PC-9 (cell line): ENCODE results near the gene MYO1G. TPM values are rescaled to one million over a fixed set of nuclear protein-coding genes. Genes with fewer than 3 reads are reported as not detected.

ENCODE experiments used
- BruUV-seq: library from RNA; stranded (reverse); fragments of 400-500 nt; replicated peaks from 2 replicates; lab custom pipeline; 2021; lab: Mats Ljungman, UMichigan
- CTCF ChIA-PET: fragments of 300-600 bp; sonication (Branson Sonifier 250); formaldehyde crosslinking; loops from one replicate; lab custom pipeline; 2022; ENCODE audit warnings: antibody characterized with exemption; lab: Charles Lee
- POLR2A ChIA-PET: fragments of 300-600 bp; sonication (Branson Sonifier 250); formaldehyde crosslinking; loops from one replicate; lab custom pipeline; 2022; ENCODE audit warnings: antibody characterized with exemption; ENCODE audit not compliant: unreplicated experiment; lab: Charles Lee
- DNase-seq, 2 experiments: peaks; one replicate each; pipeline versions ENCODE4 v3.0.0 to v3.0.0-alpha.2; 2015 to 2022; ENCODE audit warnings: mixed read lengths in 1 of 2
- H2AFZ ChIP-seq: fragments of 200-600 bp; sonication (generic); 2 replicates; pipeline ENCODE4 v1.8.1; 2017; ENCODE audit warnings: antibody characterized with exemption
- H3F3A ChIP-seq: fragments of 200-600 bp; sonication (generic); 2 replicates; pipeline ENCODE4 v1.8.1; 2017; ENCODE audit warnings: antibody characterized with exemption, mild to moderate bottlenecking, low read depth; ENCODE audit not compliant: insufficient read depth
- H3K27ac ChIP-seq: fragments of 200-600 bp; sonication (generic); 2 replicates; pipeline ENCODE4 v1.6.1; 2016; ENCODE audit warnings: mixed run types
- H3K27me3 ChIP-seq: fragments of 200-600 bp; sonication (generic); 2 replicates; pipeline ENCODE4 v1.6.1; 2016; ENCODE audit warnings: low read depth, mixed run types; ENCODE audit not compliant: insufficient read depth
- H3K36me3 ChIP-seq: fragments of 200-600 bp; sonication (generic); 2 replicates; pipeline ENCODE4 v1.6.1; 2016; ENCODE audit warnings: low read depth, mixed run types
- H3K4me1 ChIP-seq: fragments of 200-600 bp; sonication (generic); replicated peaks from 2 replicates; pipeline ENCODE4 v1.6.1; 2016; ENCODE audit warnings: mixed run types; ENCODE audit not compliant: insufficient read depth
- H3K4me2 ChIP-seq: fragments of 200-600 bp; sonication (generic); 2 replicates; pipeline ENCODE4 v1.6.1; 2017; ENCODE audit warnings: mixed run types
- H3K4me3 ChIP-seq: fragments of 200-600 bp; sonication (generic); 2 replicates; pipeline ENCODE4 v1.6.1; 2016; ENCODE audit warnings: mixed run types
- H3K79me2 ChIP-seq: fragments of 200-600 bp; sonication (generic); 2 replicates; pipeline ENCODE4 v1.6.1; 2017; ENCODE audit warnings: low read depth, mixed run types
- H3K9me2 ChIP-seq: fragments of 200-600 bp; sonication (generic); 2 replicates; pipeline ENCODE4 v1.8.1; 2017; ENCODE audit warnings: mild to moderate bottlenecking; ENCODE audit not compliant: insufficient read depth
- H3K9me3 ChIP-seq: fragments of 200-600 bp; sonication (generic); 2 replicates; pipeline ENCODE4 v1.8.1; 2016; ENCODE audit warnings: low read depth; ENCODE audit not compliant: insufficient read depth
- H4K20me1 ChIP-seq: fragments of 200-600 bp; sonication (generic); 2 replicates; pipeline ENCODE4 v1.8.1; 2017; ENCODE audit not compliant: insufficient read depth
- CTCF ChIP-seq: fragments of 200-600 bp; sonication (generic); conservative IDR thresholded peaks from 2 replicates; pipeline ENCODE4 v1.6.1; 2017; ENCODE audit warnings: mixed run types, antibody characterized with exemption, mild to moderate bottlenecking, moderate library complexity
- EZH2 ChIP-seq: fragments of 200-600 bp; sonication (generic); IDR thresholded peaks from 2 replicates; pipeline ENCODE4 v1.8.0; 2017; ENCODE audit warnings: antibody characterized with exemption, low read depth
- intact Hi-C: fragments of 100-400 bp; cut with micrococcal nuclease; formaldehyde crosslinking; loops from one replicate; pipeline ENCODE4 v1.10.0; 2022; ENCODE audit not compliant: unreplicated experiment
- total RNA-seq: library from RNA; stranded (reverse); gene quantifications from 2 replicates; pipeline ENCODE4 v1.2.3, GENCODE V29; 2021

Gene MYO1G
- total RNA-seq, 1 experiment from 2014 or later = 0.24 TPM

GRCh38 chr7:44982970-44983369 lies 4.2 kb upstream of the MYO1G start:
- CTCF ChIA-PET = no interaction called here

GRCh38 chr7:44982535-44982923 lies 3.7 kb upstream of the MYO1G start:
- Histone ChIP-seq H3K27me3 (no peaks in the 10 kb centered on the region), H2AFZ (no peak overlapping the region), H3K4me1 (peaks cover 18% of the 10 kb centered on the region), H3K4me2 (no peak overlapping the region), H4K20me1 (peaks cover 32% of the 10 kb centered on the region), H3K4me3 (no peak overlapping the region), H3K27ac (no peak overlapping the region), H3F3A (peaks cover 82% of the 10 kb centered on the region), H3K9me3 (no peaks in the 10 kb centered on the region), H3K36me3 (peaks cover 39% of the 10 kb centered on the region), H3K9me2 (no peaks in the 10 kb centered on the region), H3K79me2 (peaks cover 42% of the 10 kb centered on the region)
- ChIA-PET POLR2A (interaction anchor here (0.6 kb wide), 1 partner anchor 17 kb away, joined by 8 read pairs; no protein-coding TSS in a partner anchor), CTCF (no interaction called here)
- intact Hi-C loops = loop anchor here (10.0 kb wide), 2 partner anchors 128 to 398 kb away; partner anchors contain the start of gene TMED4
- BruUV-seq = no TSS peak
- TF ChIP-seq EZH2 (no peak), CTCF (no peak)
- no peak for DNase-seq

More at GRCh38 chr7:44982970-44983369, 4.2 kb upstream of the MYO1G start:
- H4K20me1 ChIP-seq = peaks cover 32% of the 10 kb centered on the region
- H3K79me2 ChIP-seq = peaks cover 47% of the 10 kb centered on the region
- H2AFZ ChIP-seq = no peak overlapping the region
- TF ChIP-seq EZH2 (no peak), CTCF (no peak)
- H3K9me3 ChIP-seq = no peaks in the 10 kb centered on the region
- H3K4me2 ChIP-seq = no peak overlapping the region
- H3K27me3 ChIP-seq = no peaks in the 10 kb centered on the region
- peaks cover 39% of the 10 kb centered on the region for H3K36me3 ChIP-seq
- H3F3A ChIP-seq = peaks cover 84% of the 10 kb centered on the region
- no peak overlapping the region for H3K27ac ChIP-seq
- H3K9me2 ChIP-seq = no peaks in the 10 kb centered on the region
- POLR2A ChIA-PET = interaction anchor here (0.6 kb wide), 1 partner anchor 402 kb away, joined by 3 read pairs; no protein-coding TSS in a partner anchor
- no TSS peak for BruUV-seq
- intact Hi-C loops = loop anchor here (10.0 kb wide), 2 partner anchors 128 to 398 kb away; partner anchors contain the start of gene TMED4
- H3K4me3 ChIP-seq = no peak overlapping the region
- DNase-seq = no peak
- peaks cover 23% of the 10 kb centered on the region for H3K4me1 ChIP-seq

GRCh38 chr7:44981035-44981706 lies 2.4 kb upstream of the MYO1G start:
- BruUV-seq = no TSS peak

More at GRCh38 chr7:44981035-44981706, 2.4 kb upstream of the MYO1G start:
- intact Hi-C loops = loop anchor here (10.0 kb wide), 2 partner anchors 126 to 396 kb away; partner anchors contain the start of gene TMED4
- ChIA-PET CTCF (no interaction called here), POLR2A (interaction anchor here (0.5 to 0.6 kb wide), 3 partner anchors 17 to 370 kb away, joined by 5 to 6 read pairs (median 5); no protein-coding TSS in a partner anchor)
- Histone ChIP-seq H3K79me2 (peaks cover 33% of the 10 kb centered on the region), H3K27ac (peak overlapping the region; percentile 10), H3K4me1 (peaks cover 15% of the 10 kb centered on the region; the same call in 1 of the 2 replicates), H4K20me1 (peaks cover 32% of the 10 kb centered on the region), H2AFZ (no peak overlapping the region), H3K4me3 (no peak overlapping the region), H3F3A (peaks cover 70% of the 10 kb centered on the region), H3K9me3 (no peaks in the 10 kb centered on the region), H3K9me2 (no peaks in the 10 kb centered on the region), H3K27me3 (no peaks in the 10 kb centered on the region), H3K36me3 (peaks cover 39% of the 10 kb centered on the region), H3K4me2 (no peak overlapping the region)
- TF ChIP-seq EZH2 (no peak), CTCF (no peak)
- DNase-seq = no peak
